Naive thymus-derived CD4-positive, alpha-beta T cell (primary cell): ENCODE data around the gene OR5T1. TPM values are rescaled to one million over a fixed set of nuclear protein-coding genes. Genes with fewer than 3 reads are reported as not detected.

Experiments
- ATAC-seq: fragments of 150-1000 bp; cut with Tn5 transposase; 2 replicates; pipeline ENCODE4 v1.10.0; 2021; ENCODE audit warnings: mild to moderate bottlenecking, moderate library complexity
- CTCF ChIA-PET: fragments of 350-600 bp; sonication (Branson Sonifier 250); formaldehyde crosslinking; loops from one replicate; lab custom pipeline; 2021; ENCODE audit warnings: antibody characterized with exemption; lab: Charles Lee
- POLR2A ChIA-PET: fragments of 350-600 bp; sonication (Branson Sonifier 250); formaldehyde crosslinking; loops from one replicate; lab custom pipeline; 2021; ENCODE audit warnings: antibody characterized with exemption, inconsistent platforms; lab: Charles Lee
- DNase-seq, 9 donors: peaks; one replicate each; pipeline versions ENCODE4 v3.0.0 to v3.0.0-alpha.2; 2020 to 2022; ENCODE audit warnings: mixed read lengths in 1 of 9
- H3K27ac ChIP-seq: one replicate; pipeline ENCODE4 v1.7.0; 2013; ENCODE audit warnings: mild to moderate bottlenecking, low read depth, low read length, moderate library complexity
- H3K27me3 ChIP-seq, 2 donors: one replicate each; pipeline ENCODE4 v1.7.0; 2013; ENCODE audit warnings: low read length in 2 of 2, mild to moderate bottlenecking in 2 of 2, moderate library complexity in 2 of 2; ENCODE audit not compliant: control insufficient read depth in 2 of 2, insufficient read depth in 2 of 2
- H3K36me3 ChIP-seq, 3 experiments: 1 replicate in 2 of 3; 2 replicates in 1 of 3; pipeline ENCODE4 v1.7.0; 2013; ENCODE audit warnings: low read length in 3 of 3, mild to moderate bottlenecking in 3 of 3, moderate library complexity in 1 of 3; ENCODE audit not compliant: insufficient read depth in 3 of 3, control insufficient read depth in 2 of 3
- H3K4me1 ChIP-seq, 2 donors: one replicate each; pipeline ENCODE4 v1.7.0; 2013; ENCODE audit warnings: low read length in 2 of 2, mild to moderate bottlenecking in 2 of 2, moderate library complexity in 1 of 2; ENCODE audit not compliant: control insufficient read depth in 2 of 2, insufficient read depth in 2 of 2
- H3K4me3 ChIP-seq: 2 replicates; pipeline ENCODE4 v1.7.0; 2013; ENCODE audit warnings: mild to moderate bottlenecking, low read length
- H3K9me3 ChIP-seq, 3 experiments: 1 replicate in 2 of 3; 2 replicates in 1 of 3; pipeline ENCODE4 v1.7.0; 2013; ENCODE audit warnings: low read length in 3 of 3; ENCODE audit not compliant: control insufficient read depth in 2 of 3
- H3K27ac Mint-ChIP-seq, 9 donors: one replicate each; pipeline ENCODE4 v1.8.0; 2020 to 2022; ENCODE audit warnings: mixed read lengths in 9 of 9, mild to moderate bottlenecking in 8 of 9, moderate library complexity in 5 of 9, inconsistent platforms in 2 of 9
- H3K27me3 Mint-ChIP-seq, 5 donors: one replicate each; pipeline ENCODE4 v1.8.0; 2021 to 2022; ENCODE audit warnings: mixed read lengths in 5 of 5, mild to moderate bottlenecking in 1 of 5
- H3K36me3 Mint-ChIP-seq, 5 donors: one replicate each; pipeline ENCODE4 v1.8.0; 2020 to 2022; ENCODE audit warnings: mixed read lengths in 5 of 5, mild to moderate bottlenecking in 3 of 5, inconsistent platforms in 1 of 5
- H3K4me1 Mint-ChIP-seq, 7 donors: one replicate each; pipeline ENCODE4 v1.8.0; 2020 to 2022; ENCODE audit warnings: mixed read lengths in 7 of 7, mild to moderate bottlenecking in 3 of 7, inconsistent platforms in 1 of 7
- H3K4me3 Mint-ChIP-seq, 10 donors: one replicate each; pipeline ENCODE4 v1.8.0; 2020 to 2022; ENCODE audit warnings: mild to moderate bottlenecking in 10 of 10, mixed read lengths in 10 of 10, moderate library complexity in 6 of 10, inconsistent platforms in 2 of 10
- H3K9me3 Mint-ChIP-seq, 11 donors: one replicate each; pipeline ENCODE4 v1.8.0; 2020 to 2022; ENCODE audit warnings: mixed read lengths in 11 of 11, mild to moderate bottlenecking in 4 of 11, inconsistent platforms in 1 of 11, moderate library complexity in 1 of 11
- intact Hi-C, 2 donors: fragments of 100-400 bp; cut with micrococcal nuclease; formaldehyde crosslinking; loops; one replicate each; pipeline ENCODE4 v1.15.1; 2023
- polyA plus RNA-seq, 2 donors: library from polyadenylated mRNA; unstranded; fragments of 300-500 nt; fragmentation: Illumina TruSeq; gene quantifications; one replicate each; pipeline ENCODE4 v1.2.3, GENCODE V29; 2021
- total RNA-seq, 6 experiments: library from RNA in 5 of 6; stranded (reverse) in 5 of 6; gene quantifications; 1 replicate in 5 of 6; 2 replicates in 1 of 6; pipeline ENCODE4 v1.2.3 and lab custom pipeline; 2021 to 2026

OR5T1 gene
- not detected for total RNA-seq
- not detected for polyA plus RNA-seq
- not detected for total RNA-seq (lab: John Stamatoyannopoulos, UW)

GRCh38 chr11:56273854-56274253 is at the start of gene OR5T1:
Gene OR5T1, plus strand, starts transcription at chr11:56274154. Its CDS starts 1,485 bp downstream, at chr11:56275639.
- DNase-seq: no peak

GRCh38 chr11:56234155-56234554 is 39.8 kb upstream of the OR5T1 start, which contains the start of gene OR5T2:
Gene OR5T2, minus strand, starts transcription at chr11:56234255. Its CDS starts 1,193 bp downstream, at chr11:56233062.
- no peaks in the 10 kb centered on the region for H3K9me3 ChIP-seq
- intact Hi-C loops: no loop called here
- CTCF ChIA-PET: no interaction called here
- Mint-ChIP-seq H3K4me3 (no peak within 1 kb of the TSS), H3K9me3 (peaks cover 0 to 15% (median 7%) of the 10 kb centered on the region in 11 donors), H3K36me3 (no peaks in the 10 kb centered on the region), H3K27me3 (no peaks in the 10 kb centered on the region), H3K27ac (no peak within 1 kb of the TSS), H3K4me1 (no peaks in the 10 kb centered on the region)
- DNase-seq (no peak), ATAC-seq (no peak)
- H3K27me3 ChIP-seq: peaks cover 0 to 2% of the 10 kb centered on the region in 2 donors
- H3K4me1 ChIP-seq: no peaks in the 10 kb centered on the region
- H3K4me3 ChIP-seq: no peak within 1 kb of the TSS
- H3K36me3 ChIP-seq: no peaks in the 10 kb centered on the region
- H3K27ac ChIP-seq: no peak within 1 kb of the TSS
- POLR2A ChIA-PET: no interaction called here

More at GRCh38 chr11:56273854-56274253, at the start of gene OR5T1:
- Mint-ChIP-seq H3K4me1 (no peaks in the 10 kb centered on the region), H3K4me3 (no peak within 1 kb of the TSS), H3K9me3 (peaks cover 0 to 26% (median 11%) of the 10 kb centered on the region in 11 donors), H3K27me3 (no peaks in the 10 kb centered on the region), H3K27ac (no peak within 1 kb of the TSS), H3K36me3 (no peaks in the 10 kb centered on the region)
- POLR2A ChIA-PET: interaction anchor here (0.6 kb wide), 1 partner anchor 784 kb away, joined by 3 read pairs; no protein-coding TSS in a partner anchor
- no peak for ATAC-seq
- Histone ChIP-seq H3K27me3 (no peaks in the 10 kb centered on the region), H3K4me1 (no peaks in the 10 kb centered on the region), H3K4me3 (no peak within 1 kb of the TSS), H3K36me3 (no peaks in the 10 kb centered on the region), H3K9me3 (no peaks in the 10 kb centered on the region), H3K27ac (no peak within 1 kb of the TSS)
- intact Hi-C loops: no loop called here
- CTCF ChIA-PET: no interaction called here

- CTCF ChIA-PET: no interaction called here
- H3K36me3 ChIP-seq: no peaks in the 10 kb centered on the region
- H3K27me3 ChIP-seq: no peaks in the 10 kb centered on the region
- Mint-ChIP-seq H3K4me1 (no peaks in the 10 kb centered on the region), H3K9me3 (peaks cover 3 to 18% (median 8%) of the 10 kb centered on the region in 11 donors), H3K27me3 (no peaks in the 10 kb centered on the region), H3K36me3 (no peaks in the 10 kb centered on the region), H3K4me3 (no peak within 1 kb of the TSS), H3K27ac (no peak within 1 kb of the TSS)
- H3K4me1 ChIP-seq: no peaks in the 10 kb centered on the region
- intact Hi-C loops: no loop called here
- ATAC-seq: no peak
- DNase-seq: no peak
- H3K27ac ChIP-seq: no peak within 1 kb of the TSS
- POLR2A ChIA-PET: no interaction called here
- H3K4me3 ChIP-seq: no peak within 1 kb of the TSS
- H3K9me3 ChIP-seq: no peaks in the 10 kb centered on the region
These were observed 22.0 kb upstream of the OR5T1 start, which contains the start of gene OR5T3 for GRCh38 chr11:56251954-56252353. Gene OR5T3, plus strand, starts transcription at chr11:56252254. Its CDS starts 0 bp downstream, at chr11:56252254.

GRCh38 chr11:56271092-56271491 is 2.9 kb upstream of the OR5T1 start:
- peaks cover 0 to 4% (median 0%) of the 10 kb centered on the region in 5 donors for H3K36me3 Mint-ChIP-seq
- Histone ChIP-seq H3K9me3 (no peaks in the 10 kb centered on the region), H3K27ac (no peak overlapping the region), H3K4me1 (no peaks in the 10 kb centered on the region), H3K27me3 (no peaks in the 10 kb centered on the region), H3K4me3 (no peak overlapping the region), H3K36me3 (no peaks in the 10 kb centered on the region)
- POLR2A ChIA-PET: no interaction called here
- intact Hi-C loops: no loop called here
- no peak for DNase-seq
- no peaks in the 10 kb centered on the region for H3K4me1 Mint-ChIP-seq
- CTCF ChIA-PET: no interaction called here
- H3K27me3 Mint-ChIP-seq: no peaks in the 10 kb centered on the region
- no peak for ATAC-seq
- H3K27ac Mint-ChIP-seq: no peak overlapping the region
- H3K9me3 Mint-ChIP-seq: peaks cover 4 to 31% (median 16%) of the 10 kb centered on the region in 11 donors
- no peak overlapping the region for H3K4me3 Mint-ChIP-seq

GRCh38 chr11:56292154-56292553 is 18.2 kb downstream of the OR5T1 start, which contains the start of gene OR8H1:
Gene OR8H1, minus strand, starts transcription at chr11:56292254. Its CDS starts 1,192 bp downstream, at chr11:56291062.
- H3K4me1 Mint-ChIP-seq: no peaks in the 10 kb centered on the region
- Histone ChIP-seq H3K4me1 (no peaks in the 10 kb centered on the region), H3K4me3 (no peak within 1 kb of the TSS), H3K36me3 (no peaks in the 10 kb centered on the region), H3K27me3 (no peaks in the 10 kb centered on the region), H3K9me3 (no peaks in the 10 kb centered on the region), H3K27ac (no peak within 1 kb of the TSS)
- ChIA-PET CTCF (no interaction called here), POLR2A (no interaction called here)
- ATAC-seq (no peak), DNase-seq (no peak)
- intact Hi-C loops: no loop called here
- no peak within 1 kb of the TSS for H3K27ac Mint-ChIP-seq
- H3K36me3 Mint-ChIP-seq: no peaks in the 10 kb centered on the region
- no peaks in the 10 kb centered on the region for H3K27me3 Mint-ChIP-seq
- H3K9me3 Mint-ChIP-seq: peaks cover 0 to 29% (median 7%) of the 10 kb centered on the region in 11 donors
- no peak within 1 kb of the TSS for H3K4me3 Mint-ChIP-seq

- H3K4me3 Mint-ChIP-seq: no peak overlapping the region
- no peak overlapping the region for H3K4me3 ChIP-seq
- no peak overlapping the region for H3K27ac ChIP-seq
- intact Hi-C loops: no loop called here
- ChIA-PET POLR2A (no interaction called here), CTCF (no interaction called here)
- no peak for ATAC-seq
- H3K4me1 Mint-ChIP-seq: no peaks in the 10 kb centered on the region
- H3K9me3 Mint-ChIP-seq: peaks cover 0 to 36% (median 7%) of the 10 kb centered on the region in 11 donors
- no peaks in the 10 kb centered on the region for H3K36me3 Mint-ChIP-seq
- no peaks in the 10 kb centered on the region for H3K27me3 ChIP-seq
- no peaks in the 10 kb centered on the region for H3K36me3 ChIP-seq
- no peak overlapping the region for H3K27ac Mint-ChIP-seq
- H3K9me3 ChIP-seq: no peaks in the 10 kb centered on the region
- no peaks in the 10 kb centered on the region for H3K27me3 Mint-ChIP-seq
- no peaks in the 10 kb centered on the region for H3K4me1 ChIP-seq
- DNase-seq: no peak
These were observed 22.9 kb downstream of the OR5T1 start for GRCh38 chr11:56296898-56297297.

- ATAC-seq (no peak), DNase-seq (no peak)
- CTCF ChIA-PET: no interaction called here
- Histone ChIP-seq H3K36me3 (no peaks in the 10 kb centered on the region), H3K4me3 (no peak overlapping the region), H3K9me3 (no peaks in the 10 kb centered on the region), H3K4me1 (no peaks in the 10 kb centered on the region), H3K27ac (no peak overlapping the region), H3K27me3 (no peaks in the 10 kb centered on the region)
- Mint-ChIP-seq H3K27me3 (no peaks in the 10 kb centered on the region), H3K27ac (no peak overlapping the region), H3K36me3 (peaks cover 0 to 4% (median 0%) of the 10 kb centered on the region in 5 donors), H3K4me1 (no peaks in the 10 kb centered on the region), H3K4me3 (no peak overlapping the region), H3K9me3 (peaks cover 7 to 61% (median 26%) of the 10 kb centered on the region in 11 donors)
- POLR2A ChIA-PET: no interaction called here
- intact Hi-C loops: no loop called here
These were observed 33.9 kb downstream of the OR5T1 start for GRCh38 chr11:56307836-56308235.
